HG02798 (cell line): ENCODE measurements around the gene CNTN6.
A peak's percentile ranks its signal among the peaks of the same experiment; 100 is the strongest.

Experiments used
- ATAC-seq: cut with Tn5 transposase; IDR thresholded peaks from one replicate; pipeline ENCODE4 v1.9.1; 2021; ENCODE audit warnings: mild to moderate bottlenecking; ENCODE audit not compliant: unreplicated experiment, poor library complexity

The CNTN6 gene

GRCh38 chr3:1269808-1270207, 177.0 kb downstream of the CNTN6 start:
- no peak for ATAC-seq

- no peak for ATAC-seq
Measured at GRCh38 chr3:1272546-1273265, 179.9 kb downstream of the CNTN6 start.

- no peak for ATAC-seq
Measured at GRCh38 chr3:1275495-1275894, 182.7 kb downstream of the CNTN6 start.

DNA sequence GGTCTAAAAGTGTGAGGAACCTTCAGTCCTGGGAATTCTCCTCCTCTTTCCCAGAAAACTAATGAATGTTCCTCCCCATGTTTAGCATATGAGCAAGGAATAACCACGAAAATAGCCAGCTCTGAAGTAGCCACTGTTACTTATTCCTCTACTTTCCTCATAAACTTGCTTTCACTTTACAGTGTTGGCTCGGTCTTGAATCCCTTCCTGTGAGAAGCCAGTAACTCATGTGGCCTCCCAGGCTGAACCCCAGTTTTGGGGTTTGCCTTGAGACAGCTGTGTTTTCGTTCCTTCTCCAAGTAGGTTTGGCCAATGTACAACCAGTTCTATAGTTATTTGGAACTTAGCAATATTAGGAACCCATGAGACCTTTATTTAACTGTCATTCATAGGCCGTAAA, 195.0 kb downstream of the CNTN6 start:
- no peak for ATAC-seq

GRCh38 chr3:1288805-1289494, 196.1 kb downstream of the CNTN6 start:
- ATAC-seq = no peak

DNA sequence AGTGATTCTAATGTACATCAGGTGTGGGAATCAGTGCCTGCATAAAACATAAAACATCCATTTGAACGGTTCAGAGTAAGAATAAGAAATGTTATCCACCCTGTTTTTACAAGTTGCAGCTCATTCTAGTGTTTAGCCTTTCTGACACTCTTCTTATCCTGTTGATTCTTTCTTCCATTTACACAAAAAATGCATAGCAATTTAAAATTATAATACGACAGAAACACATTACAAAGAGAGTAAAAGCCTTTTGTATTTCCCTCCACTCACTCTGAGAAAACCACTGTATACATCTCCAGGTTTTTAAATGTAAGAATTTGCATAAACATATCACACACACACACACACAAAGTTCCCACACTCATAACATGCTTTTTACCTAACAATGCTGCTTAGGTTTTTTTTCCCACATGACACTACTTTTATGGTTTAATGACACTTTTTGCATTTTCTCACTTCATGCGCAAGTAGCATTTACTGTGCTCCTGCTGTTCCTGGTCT, 199.8 kb downstream of the CNTN6 start:
- no peak for ATAC-seq

DNA sequence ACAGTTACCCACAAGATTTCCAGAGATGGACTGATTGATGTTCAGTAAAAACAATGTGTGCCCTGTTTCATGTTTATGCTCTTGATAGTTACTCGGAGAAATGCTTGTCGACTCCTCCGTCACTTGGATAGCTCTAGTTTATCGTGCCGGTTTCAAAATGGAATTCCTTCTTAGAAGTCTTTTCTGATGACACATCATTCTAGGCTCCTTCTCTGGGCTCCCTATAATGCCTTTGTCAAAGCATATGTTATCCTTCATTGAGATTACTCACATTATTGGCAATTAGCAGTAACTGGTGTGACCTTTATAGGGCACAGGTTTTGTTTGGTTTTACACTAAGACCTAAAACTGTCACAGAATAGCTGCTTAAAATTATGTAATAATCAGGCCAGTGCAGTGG, 201.8 kb downstream of the CNTN6 start:
- no peak for ATAC-seq

DNA sequence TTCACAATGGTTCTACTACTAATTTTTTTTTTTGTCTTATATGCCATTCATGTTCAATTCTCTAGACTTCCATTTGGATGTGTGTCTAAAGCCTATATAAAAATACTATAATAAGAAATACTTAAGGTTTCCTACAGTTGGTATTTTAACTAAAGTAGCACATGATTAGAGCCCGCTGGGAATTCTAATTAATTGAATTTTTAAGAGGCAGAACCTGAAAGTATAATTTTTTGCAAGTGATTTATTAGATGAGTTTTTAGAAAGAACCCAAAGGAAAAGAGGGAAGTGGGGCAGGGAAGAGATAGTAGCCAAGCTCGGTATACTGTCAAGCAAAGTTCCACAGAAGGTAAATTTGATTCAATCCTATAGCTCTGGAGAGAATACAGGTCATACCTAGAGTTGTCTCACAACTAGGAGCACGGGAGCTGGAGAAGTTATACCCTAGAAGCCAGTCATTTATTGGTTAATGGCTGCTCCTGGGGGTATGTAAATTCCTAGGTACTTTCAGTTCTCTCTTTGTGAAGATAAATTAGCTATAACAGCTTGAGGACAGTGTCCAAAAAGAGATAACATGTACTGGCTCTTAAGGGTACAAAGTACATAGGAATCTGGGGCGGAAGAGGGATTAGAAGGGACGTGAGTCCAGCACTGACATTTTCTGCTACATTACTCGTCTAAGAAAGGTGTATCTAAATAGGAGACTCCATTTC, 225.6 kb downstream of the CNTN6 start:
- ATAC-seq = no peak

GRCh38 chr3:1326546-1326945, 233.7 kb downstream of the CNTN6 start:
- ATAC-seq = no peak

DNA sequence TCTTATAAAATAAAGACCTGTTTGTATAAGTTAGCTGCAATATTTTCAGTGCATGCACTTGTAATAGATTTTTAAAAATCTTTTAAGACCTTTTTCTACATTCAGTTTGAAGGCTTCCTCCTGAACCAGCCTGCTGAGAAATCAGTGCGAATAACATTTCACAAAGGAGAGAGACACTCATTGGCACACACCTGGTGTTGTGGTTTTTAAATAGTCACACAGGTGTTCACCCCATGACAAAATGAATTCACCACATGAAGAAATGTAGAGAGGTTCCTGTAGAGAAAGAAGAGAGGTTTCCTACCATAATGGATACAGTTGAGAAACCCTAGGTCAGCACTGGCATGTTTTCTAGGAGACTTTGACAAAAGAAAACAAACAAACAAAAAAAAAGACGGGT, 237.3 kb downstream of the CNTN6 start:
- ATAC-seq = no peak

GRCh38 chr3:1346386-1346785, 253.6 kb downstream of the CNTN6 start:
- no peak for ATAC-seq

DNA sequence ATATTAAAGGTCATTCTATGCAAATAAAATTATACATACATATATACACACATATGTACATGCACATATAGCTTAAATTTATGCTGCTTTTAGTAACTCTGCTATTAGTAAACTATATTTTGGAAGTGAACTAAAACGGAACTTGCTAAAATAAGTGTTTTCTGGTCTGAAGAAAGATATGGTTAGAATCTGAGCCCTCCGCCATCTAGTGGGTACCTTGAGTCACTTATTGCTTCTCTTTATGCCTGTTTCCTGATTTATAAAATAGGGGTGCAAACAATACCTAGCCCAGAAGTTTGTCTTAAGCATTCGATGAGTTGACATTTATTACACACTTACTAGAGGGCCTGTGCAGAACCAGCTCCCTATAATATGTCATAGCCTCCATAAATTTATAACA, 255.7 kb downstream of the CNTN6 start:
- no peak for ATAC-seq

- no peak for ATAC-seq
Measured at GRCh38 chr3:1350885-1351284, 258.1 kb downstream of the CNTN6 start.

GRCh38 chr3:1355691-1356090, 262.9 kb downstream of the CNTN6 start:
- no peak for ATAC-seq

DNA sequence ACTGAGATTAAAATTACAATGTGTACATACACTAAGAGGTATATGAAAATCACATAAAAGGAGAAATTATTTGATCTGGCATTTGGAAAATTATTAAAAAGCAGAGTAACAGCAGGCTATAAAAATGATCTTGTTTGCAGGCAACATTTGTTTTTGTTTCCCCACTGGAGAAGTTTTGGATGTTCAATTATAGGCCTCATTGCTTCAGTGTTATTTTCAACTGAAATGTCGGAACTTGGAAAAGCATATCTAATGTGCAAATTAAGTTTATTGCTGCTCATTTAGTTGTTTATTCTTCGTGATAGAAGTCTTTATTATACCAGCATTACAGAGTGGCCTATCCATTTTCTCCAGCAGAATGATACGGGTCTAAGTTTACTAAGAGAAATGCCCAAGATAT, 263.3 kb downstream of the CNTN6 start:
- ATAC-seq = no peak

- no peak for ATAC-seq
Measured at GRCh38 chr3:1365528-1365927, 272.7 kb downstream of the CNTN6 start.

- no peak for ATAC-seq
Measured at GRCh38 chr3:1374471-1374870, 281.6 kb downstream of the CNTN6 start.

DNA sequence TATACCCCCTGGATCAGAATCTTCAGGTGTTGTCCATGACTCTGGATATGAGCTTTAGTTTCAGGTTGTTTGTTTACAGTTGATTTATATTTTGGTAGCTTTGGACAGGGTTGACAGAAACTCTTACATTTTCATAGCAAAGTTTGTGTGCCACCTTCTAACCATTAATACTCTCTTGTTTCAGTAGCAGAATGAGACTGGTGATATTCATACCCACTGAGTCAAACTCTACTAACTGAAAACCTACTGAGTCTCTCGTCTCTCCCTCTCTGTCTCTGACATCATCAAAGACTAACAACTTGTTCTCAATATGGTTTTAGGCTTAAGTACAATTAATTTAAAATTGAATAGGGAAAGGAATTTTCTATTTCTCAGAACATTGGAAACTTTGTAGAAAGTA, 282.3 kb downstream of the CNTN6 start:
- ATAC-seq = no peak

- ATAC-seq = peak; percentile 61
Measured at GRCh38 chr3:1380926-1381646, 288.3 kb downstream of the CNTN6 start.

GRCh38 chr3:1381647-1382036, 288.8 kb downstream of the CNTN6 start:
- ATAC-seq = peak; percentile 26
